K562 (cell line): ENCODE measurements around the gene COQ10B. TPM values are rescaled to one million over a fixed set of nuclear protein-coding genes. Genes with fewer than 3 reads are reported as not detected.

ENCODE experiments used
- CTBP1 ChIP-seq: fragments of 450-650 bp; IDR thresholded peaks from 2 replicates; pipeline ENCODE4 v1.6.1; 2016; ENCODE audit warnings: borderline replicate concordance
- FOXM1 ChIP-seq, 2 experiments: fragments of 450-650 bp in 1 of 2; sonication (generic) in 1 of 2; formaldehyde crosslinking in 1 of 2; IDR thresholded peaks; 2 replicates each; pipeline versions ENCODE4 v1.6.1 to v1.9.0; 2017 to 2022; ENCODE audit warnings: low read depth in 2 of 2, mild to moderate bottlenecking in 2 of 2, missing genetic modification reagents in 1 of 2, moderate library complexity in 1 of 2
- HDAC2 ChIP-seq: fragments of 450-650 bp; IDR thresholded peaks from 2 replicates; pipeline ENCODE4 v1.6.1; 2016; ENCODE audit warnings: mild to moderate bottlenecking
- NRF1 ChIP-seq, 2 experiments: fragments of 450-650 bp; IDR thresholded peaks in 1 of 2; conservative IDR thresholded peaks in 1 of 2; 2 replicates each; pipeline ENCODE4 v1.6.1; 2014; ENCODE audit warnings: mild to moderate bottlenecking in 2 of 2
- PHF8 ChIP-seq: fragments of 200-600 bp; sonication (generic); IDR thresholded peaks from 2 replicates; pipeline ENCODE4 v1.6.1; 2012; ENCODE audit warnings: mixed run types, mild to moderate bottlenecking, inconsistent platforms, low read length, moderate library complexity, borderline replicate concordance
- RAD21 ChIP-seq, 2 experiments: fragments of 250-450 bp in 1 of 2; fragments of 450-650 bp in 1 of 2; sonication (Bioruptor Pico) in 1 of 2; formaldehyde crosslinking in 1 of 2; IDR thresholded peaks in 1 of 2; conservative IDR thresholded peaks in 1 of 2; 2 replicates each; pipeline versions ENCODE4 v1.4.0 to v1.8.0; 2020 to 2022; ENCODE audit warnings: mild to moderate bottlenecking in 2 of 2, moderate library complexity in 1 of 2
- RBBP5 ChIP-seq: fragments of 200-600 bp; sonication (generic); IDR thresholded peaks from 2 replicates; pipeline ENCODE4 v1.6.1; 2012; ENCODE audit warnings: borderline replicate concordance, mild to moderate bottlenecking, low read length, control low read depth, inconsistent platforms; ENCODE audit not compliant: insufficient read depth, poor library complexity, severe bottlenecking
- STAT6 ChIP-seq: sonication (generic); formaldehyde crosslinking; IDR thresholded peaks from 2 replicates; pipeline ENCODE4 v1.8.1; 2023; ENCODE audit warnings: mild to moderate bottlenecking, missing genetic modification reagents
- TBL1XR1 ChIP-seq, 2 experiments: IDR thresholded peaks; 2 replicates each; pipeline ENCODE4 v1.6.1; 2012; ENCODE audit warnings: improper control_type of control experiment in 2 of 2, low read length in 2 of 2, mild to moderate bottlenecking in 1 of 2
- TSC22D4 ChIP-seq: fragments of 450-650 bp; IDR thresholded peaks from 2 replicates; pipeline ENCODE4 v1.6.1; 2016; ENCODE audit warnings: missing genetic modification characterization, missing biosample characterization, control low read depth
- ZNF124 ChIP-seq: sonication (generic); formaldehyde crosslinking; IDR thresholded peaks from 2 replicates; pipeline ENCODE4 v1.8.1; 2022; ENCODE audit warnings: missing genetic modification reagents
- ZNF436 ChIP-seq: fragments of 250-450, 450-650 bp; sonication (Bioruptor Pico); formaldehyde crosslinking; IDR thresholded peaks from 2 replicates; pipeline ENCODE4 v1.7.0; 2020; ENCODE audit warnings: mild to moderate bottlenecking
- polyA plus RNA-seq, 8 experiments: library from polyadenylated mRNA; depleted of rRNA in 4 of 8; stranded (reverse) in 5 of 8; unstranded in 3 of 8; fragments of >200 nt; fragmentation: Nextera tagmentation in 2 of 8; fragmentation: Illumina TruSeq in 1 of 8; extraction: Ambion mirVana in 2 of 8; extraction: Trizol in 1 of 8; gene quantifications; 2 replicates each; pipeline versions ENCODE4 v1.2.1 to v1.2.3, GENCODE V29; 2011 to 2014; ENCODE audit warnings: inconsistent platforms in 1 of 8, missing spikeins in 1 of 8
- total RNA-seq, 7 experiments: library from RNA; depleted of rRNA in 6 of 7; stranded (reverse); fragments of >200 nt in 6 of 7; fragmentation: Illumina TruSeq in 2 of 7; extraction: Trizol in 2 of 7; gene quantifications; 2 replicates each; pipeline versions ENCODE4 v1.2.1 to v1.2.3, GENCODE V29; 2011 to 2021; ENCODE audit warnings: low replicate concordance in 1 of 7

COQ10B gene
- total and polyA plus RNA-seq, 9 of the 15 experiments (the other 6 are each of a cell fraction or from before 2014, with no cell fraction given) = 3.1 to 13.1 (median 7.7) TPM

GRCh38 chr2:197499594-197500502, 46.5 kb downstream of the COQ10B start, which contains the start of the genes HSPD1 and HSPE1 (continued):
- TF ChIP-seq TBL1XR1 (IDR thresholded peaks at IDR 0.05; ENCODE audit: low read length in 2 of 2) = 0 out of 4 replicates have a peak, but pooled peaks of 1 of the 2 experiments have one; percentile 7
- TF ChIP-seq PHF8 = peak; percentile 73; the same call in 1 of the 2 replicates
- peak; percentile 46 for TF ChIP-seq RBBP5
- no peak; a peak in 1 of 4 replicates for TF ChIP-seq RAD21 (CRISPR knock-in tag; conservative IDR thresholded peaks at IDR 0.05 in 1 of 2, IDR thresholded peaks at IDR 0.05 in 1 of 2)
- no peak for TF ChIP-seq HDAC2
- no peak for TF ChIP-seq STAT6 (CRISPR knock-in tag)
- TF ChIP-seq CTBP1 = peak; percentile 72
- peak; percentile 95 for TF ChIP-seq NRF1 (conservative IDR thresholded peaks at IDR 0.05 in 1 of 2, IDR thresholded peaks at IDR 0.05 in 1 of 2)
- TF ChIP-seq TSC22D4 = no peak
- TF ChIP-seq ZNF124 (CRISPR knock-in tag) = no peak
- no peak for TF ChIP-seq ZNF436 (CRISPR knock-in tag)
- TF ChIP-seq FOXM1 (IDR thresholded peaks at IDR 0.05; ENCODE audit: low read depth) = 0 out of 2 replicates have a peak, but pooled peaks have one; percentile 17
- no peak for TF ChIP-seq FOXM1 (CRISPR knock-in tag; IDR thresholded peaks at IDR 0.05; ENCODE audit: low read depth)
